Skeletal muscle tissue (tissue), 5 donors: Measurements from ENCODE around the gene WNK4. TPM values are rescaled to one million over a fixed set of nuclear protein-coding genes. Genes with fewer than 3 reads are reported as not detected.

ENCODE experiments used
- H3K27ac ChIP-seq: one replicate; pipeline ENCODE4 v1.7.0; 2013; ENCODE audit warnings: mild to moderate bottlenecking, low read depth, low read length, inconsistent platforms
- H3K27me3 ChIP-seq, 3 donors: one replicate each; pipeline ENCODE4 v1.7.0; 2013; ENCODE audit warnings: low read length in 3 of 3; ENCODE audit not compliant: control insufficient read depth in 3 of 3, insufficient read depth in 3 of 3
- H3K36me3 ChIP-seq, 3 donors: one replicate each; pipeline ENCODE4 v1.7.0; 2013; ENCODE audit warnings: low read length in 3 of 3; ENCODE audit not compliant: control insufficient read depth in 3 of 3, insufficient read depth in 3 of 3
- H3K4me1 ChIP-seq, 3 donors: one replicate each; pipeline ENCODE4 v1.7.0; 2013; ENCODE audit warnings: low read length in 3 of 3, mild to moderate bottlenecking in 3 of 3; ENCODE audit not compliant: control insufficient read depth in 3 of 3, insufficient read depth in 3 of 3
- H3K4me3 ChIP-seq, 3 donors: one replicate each; pipeline ENCODE4 v1.7.0; 2013; ENCODE audit warnings: low read length in 3 of 3
- H3K9ac ChIP-seq, 3 donors: one replicate each; pipeline ENCODE4 v1.7.0; 2013; ENCODE audit warnings: low read length in 3 of 3, mild to moderate bottlenecking in 3 of 3, moderate library complexity in 2 of 3, low read depth in 1 of 3
- H3K9me3 ChIP-seq, 3 donors: one replicate each; pipeline ENCODE4 v1.7.0; 2013; ENCODE audit warnings: low read length in 3 of 3; ENCODE audit not compliant: control insufficient read depth in 3 of 3
- small RNA-seq: library from RNA; depleted of rRNA; stranded (forward); fragments of <200 nt; gene quantifications from one replicate; pipeline ENCODE3, GENCODE V24; 2014
- total RNA-seq: library from RNA; depleted of rRNA; stranded (reverse); fragments of >200 nt; gene quantifications from one replicate; pipeline ENCODE4 v1.2.3, GENCODE V29; 2014
- donor health status: Osteomylitis.

WNK4 gene
- total RNA-seq, 1 donor from 2014 or later, result not detected

- H3K36me3 ChIP-seq, result peaks cover 34 to 44% (median 38%) of the 10 kb centered on the region in 3 donors
- no peaks in the 10 kb centered on the region for H3K9me3 ChIP-seq
- no peak overlapping the region for H3K27ac ChIP-seq
- peaks cover 6 to 9% (median 7%) of the 10 kb centered on the region in 3 donors for H3K4me1 ChIP-seq
- peaks cover 0 to under 1% (median 0%) of the 10 kb centered on the region in 3 donors for H3K27me3 ChIP-seq
- H3K4me3 ChIP-seq, result no peak overlapping the region
- H3K9ac ChIP-seq, result no peak overlapping the region
Observed at GRCh38 chr17:42845918-42846593, 65.6 kb downstream of the WNK4 start.

Small RNA genes lying within 50 kb of the gene (small RNA-seq; reads per million reads assigned to genes)
- gene HMGN2P15, result not detected
- gene MIR6781, result not detected

Other genes starting within 250 kb of the WNK4 start
- 14.1 TPM for gene NAGLU, start 244.4 kb upstream of the WNK4 start, total RNA-seq
- 1.6 TPM for gene HSD17B1, start 227.7 kb upstream of the WNK4 start, total RNA-seq
- gene COASY, start 218.5 kb upstream of the WNK4 start, total RNA-seq, result 6.3 TPM
- gene MLX, start 213.5 kb upstream of the WNK4 start, total RNA-seq, result 21.9 TPM
- 2.1 TPM for gene PSMC3IP, start 202.9 kb upstream of the WNK4 start, total RNA-seq
- 47.5 TPM for gene RETREG3, start 171.2 kb upstream of the WNK4 start, total RNA-seq
- 13.0 TPM for gene TUBG1, start 170.9 kb upstream of the WNK4 start, total RNA-seq
- gene TUBG2, start 121.3 kb upstream of the WNK4 start, total RNA-seq, result 1.6 TPM
- gene PLEKHH3, start 103.6 kb upstream of the WNK4 start, total RNA-seq, result 20.4 TPM
- gene CCR10, start 98.8 kb upstream of the WNK4 start, total RNA-seq, result 0.52 TPM
- gene CNTNAP1, start 98.1 kb upstream of the WNK4 start, total RNA-seq, result 8.9 TPM
- gene EZH1, start 35.6 kb upstream of the WNK4 start, total RNA-seq, result 13.0 TPM
- gene RAMP2, start 19.4 kb upstream of the WNK4 start, total RNA-seq, result 16.2 TPM
- gene VPS25, start 7.2 kb upstream of the WNK4 start, total RNA-seq, result 38.6 TPM
- gene COA3, start 18.1 kb downstream of the WNK4 start, total RNA-seq, result 99.2 TPM
- 1.0 TPM for gene CNTD1, start 18.3 kb downstream of the WNK4 start, total RNA-seq
- 44.9 TPM for gene BECN1, start 43.7 kb downstream of the WNK4 start, total RNA-seq
- 31.8 TPM for gene PSME3, start 52.8 kb downstream of the WNK4 start, total RNA-seq
- gene AOC2, start 64.0 kb downstream of the WNK4 start, total RNA-seq, result 0.52 TPM
- 16.2 TPM for gene AOC3, start 70.6 kb downstream of the WNK4 start, total RNA-seq
- gene G6PC1, start 120.2 kb downstream of the WNK4 start, total RNA-seq, result not detected
- gene AARSD1, start 183.8 kb downstream of the WNK4 start, total RNA-seq, result 31.8 TPM
- 28.2 TPM for gene PTGES3L, start 199.5 kb downstream of the WNK4 start, total RNA-seq
- 6.8 TPM for gene RUNDC1, start 200.0 kb downstream of the WNK4 start, total RNA-seq
- gene RPL27, start 217.8 kb downstream of the WNK4 start, total RNA-seq, result 1,695 TPM
- gene IFI35, start 226.2 kb downstream of the WNK4 start, total RNA-seq, result 11.5 TPM
- gene VAT1, start 241.8 kb downstream of the WNK4 start, total RNA-seq, result 40.2 TPM
- under 0.01 TPM for gene RND2, start 244.6 kb downstream of the WNK4 start, total RNA-seq